Activated gamma-delta T cell treated with Interleukin-2 at 50 U/mL for 16 hours (primary cell): ENCODE measurements around the gene CCDC188.
A peak's percentile ranks its signal among the peaks of the same experiment; 100 is the strongest.
"Not testable (repeated sequence)": the region's sequence is repeated elsewhere in the genome, so short reads cannot be mapped to it uniquely, and the experiment has no call there.

ENCODE experiments used
- DNase-seq: peaks from one replicate; pipeline ENCODE4 v3.0.0-alpha.2; 2020

The CCDC188 gene

GRCh38 chr22:20169253-20169822, 18.5 kb upstream of the CCDC188 start:
- DNase-seq: no peak

GRCh38 chr22:20167643-20168322, 16.9 kb upstream of the CCDC188 start:
- DNase-seq: no peak

GRCh38 chr22:20166703-20167102, 15.8 kb upstream of the CCDC188 start:
- DNase-seq: no peak

DNA sequence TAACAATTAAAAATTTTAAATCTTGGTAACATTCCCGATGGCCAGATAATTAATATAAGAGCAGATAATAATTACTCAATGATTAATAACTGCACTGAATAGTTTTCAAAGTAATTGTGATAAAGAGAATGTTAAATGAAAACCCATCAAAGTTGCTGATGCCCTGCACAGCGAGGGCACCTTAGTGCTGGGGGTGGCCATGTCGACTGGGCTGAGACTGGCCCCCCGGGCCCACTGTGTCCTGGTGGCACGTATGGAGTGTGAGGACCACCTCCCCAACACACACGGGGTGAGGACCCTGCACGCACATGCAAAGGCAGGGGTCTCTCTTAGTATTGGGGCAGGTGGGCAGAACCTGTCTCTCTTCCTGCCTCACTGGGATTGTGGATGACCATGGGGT, 15.1 kb upstream of the CCDC188 start:
- DNase-seq: no peak

GRCh38 chr22:20165421-20165820, 14.6 kb upstream of the CCDC188 start:
- no peak for DNase-seq

DNA sequence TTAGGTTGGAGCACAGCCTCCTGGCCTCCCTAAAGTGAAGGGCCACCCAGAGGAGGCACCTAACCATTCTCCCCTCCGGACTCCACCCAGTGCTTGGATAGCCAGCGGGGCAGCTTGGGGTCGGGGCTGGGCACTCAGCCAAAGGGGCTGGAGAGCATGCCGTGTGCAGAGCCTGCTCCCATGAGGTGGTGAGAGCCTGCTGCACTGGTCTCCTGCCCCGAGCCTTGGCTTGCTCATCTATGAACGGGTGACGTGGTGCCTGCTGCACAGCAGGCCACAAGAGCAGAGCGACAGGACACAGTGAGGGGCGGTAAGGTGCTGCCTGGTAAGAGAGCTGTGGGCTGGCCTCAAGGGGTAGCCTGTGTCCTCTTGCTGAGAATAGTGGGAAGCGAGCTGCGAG, 14.0 kb upstream of the CCDC188 start:
- no peak for DNase-seq

GRCh38 chr22:20160041-20160440, 9.2 kb upstream of the CCDC188 start:
- no peak for DNase-seq

DNA sequence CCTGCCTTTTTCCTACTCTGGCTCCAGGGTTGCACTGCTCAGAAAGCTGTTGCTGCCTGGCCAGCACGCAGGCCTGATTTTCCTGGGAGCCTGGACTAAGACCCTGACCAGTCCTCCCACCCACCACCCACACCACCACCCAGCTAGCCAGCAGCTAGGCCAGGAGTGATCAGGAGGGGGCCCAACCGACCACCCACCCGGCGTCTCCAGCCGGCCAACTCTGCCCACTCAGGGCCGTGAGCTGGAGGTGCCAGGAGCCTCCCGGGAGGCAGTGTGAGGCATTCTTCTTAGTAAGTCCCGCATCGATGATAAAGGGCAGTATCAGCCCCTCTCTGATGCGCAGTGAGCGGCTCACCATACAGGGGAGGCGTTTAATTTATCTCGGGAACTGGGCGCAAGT, 8.7 kb upstream of the CCDC188 start:
- not testable (repeated sequence) for DNase-seq

- no peak for DNase-seq
Measured at GRCh38 chr22:20159076-20159475, 8.2 kb upstream of the CCDC188 start.

GRCh38 chr22:20158391-20159036, 7.7 kb upstream of the CCDC188 start:
- DNase-seq: no peak

GRCh38 chr22:20157430-20158183, 6.8 kb upstream of the CCDC188 start:
- no peak for DNase-seq

GRCh38 chr22:20156611-20157429, 6.0 kb upstream of the CCDC188 start:
- DNase-seq: peak; percentile 93

DNA sequence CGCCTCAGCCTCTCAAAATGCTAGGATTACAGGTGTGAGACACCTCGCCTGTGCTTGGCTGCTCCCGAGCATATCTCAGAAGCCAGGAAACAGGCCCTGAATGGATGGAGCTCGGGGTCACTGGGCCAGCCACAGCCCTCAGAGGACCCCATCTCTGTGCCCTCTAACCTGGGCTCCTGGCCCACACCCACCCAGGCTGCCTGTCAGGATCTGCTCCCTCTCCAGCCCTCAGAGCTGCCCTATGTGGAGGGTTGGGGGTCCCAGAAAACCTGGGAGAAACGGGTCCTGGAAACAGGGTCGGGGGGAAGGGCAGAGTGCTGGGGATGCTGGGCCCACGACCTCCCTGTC, 5.2 kb upstream of the CCDC188 start:
- DNase-seq: no peak

GRCh38 chr22:20155330-20156041, 4.6 kb upstream of the CCDC188 start:
- no peak for DNase-seq

DNA sequence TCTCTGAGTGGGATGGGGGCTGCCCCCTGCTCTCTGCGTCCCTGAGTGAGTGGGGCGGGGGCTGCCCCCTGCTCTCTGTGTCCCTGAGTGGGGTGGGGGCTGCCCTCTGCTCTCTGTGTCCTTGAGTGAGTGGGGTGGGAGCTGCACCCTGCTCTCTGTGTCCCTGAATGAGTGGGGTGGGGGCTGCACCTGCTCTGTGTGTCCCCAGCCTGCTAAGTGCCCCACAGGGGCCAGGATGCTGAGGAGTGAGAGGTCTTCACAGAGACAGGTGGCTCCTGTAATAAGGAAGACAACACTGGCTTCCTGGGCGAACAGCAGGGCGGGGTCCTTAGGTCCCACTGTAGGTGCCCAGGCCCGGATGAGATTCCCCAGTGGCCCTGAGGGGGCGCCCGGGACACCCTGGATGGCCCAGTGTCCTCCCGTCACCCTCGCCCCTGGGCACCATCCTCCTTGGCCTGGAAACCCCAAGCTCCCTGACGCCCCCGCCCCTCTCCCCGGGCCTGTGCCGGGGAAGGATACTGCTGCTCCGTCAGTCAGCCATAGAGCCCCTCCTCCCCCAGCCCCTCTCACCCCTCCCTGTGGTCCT, 3.8 kb upstream of the CCDC188 start:
- no peak for DNase-seq

- no peak for DNase-seq
Measured at GRCh38 chr22:20153945-20154344, 3.1 kb upstream of the CCDC188 start.

- no peak for DNase-seq
Measured at GRCh38 chr22:20152464-20152890, 1.6 kb upstream of the CCDC188 start.

GRCh38 chr22:20151276-20151588, 377 bp upstream of the CCDC188 start:
- DNase-seq: no peak

- DNase-seq: no peak
Measured at GRCh38 chr22:20149257-20150250, 1.3 kb downstream of the CCDC188 start.

DNA sequence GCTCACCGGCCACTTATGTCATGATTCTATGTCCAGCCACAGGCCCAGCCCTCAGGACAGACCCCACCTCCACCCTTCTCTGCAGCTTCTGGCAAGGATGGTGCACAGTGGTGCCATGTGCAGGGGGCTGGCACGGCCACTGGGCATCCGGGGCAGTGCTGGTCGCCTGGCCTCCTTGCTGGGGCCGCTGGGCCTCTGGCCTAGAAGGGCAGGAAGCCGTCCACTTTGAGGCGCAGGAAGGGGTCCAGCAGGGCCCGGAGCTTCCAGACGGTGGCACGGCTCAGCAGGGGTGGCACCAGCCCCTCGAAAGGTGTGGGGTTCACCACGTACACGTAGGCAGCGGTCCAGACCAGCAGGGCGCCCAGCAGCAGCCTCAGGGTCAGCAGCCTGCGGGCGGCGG, 2.4 kb downstream of the CCDC188 start:
- DNase-seq: no peak
